Liver (tissue), 3 donors: Measurements from ENCODE around the gene SHISAL1.

Source experiments
- JUND ChIP-seq, 2 donors: IDR thresholded peaks; 2 replicates each; pipeline ENCODE4 v1.6.1; 2016; ENCODE audit warnings: antibody characterized with exemption in 2 of 2
- TAF1 ChIP-seq: conservative IDR thresholded peaks from 2 replicates; pipeline ENCODE4 v1.6.1; 2016; ENCODE audit warnings: antibody characterized with exemption, mild to moderate bottlenecking
- YY1 ChIP-seq: IDR thresholded peaks from 2 replicates; pipeline ENCODE4 v1.6.1; 2016; ENCODE audit warnings: antibody characterized with exemption, mild to moderate bottlenecking
- TF ChIP-seq, protein P1 (sequence below): fragments of 150-350 bp; IDR thresholded peaks from 2 replicates; pipeline ENCODE4 v1.5.1; 2017; ENCODE audit warnings: improper control_type of control experiment, low read depth, low read length; ENCODE audit not compliant: missing input control
- TF ChIP-seq, protein P2 (sequence below): IDR thresholded peaks from 2 replicates; pipeline ENCODE4 v1.6.1; 2016; ENCODE audit warnings: antibody characterized with exemption, mild to moderate bottlenecking
- TF ChIP-seq, protein P3 (sequence below): IDR thresholded peaks from 2 replicates; pipeline ENCODE4 v1.6.1; 2016; ENCODE audit warnings: antibody characterized with exemption
- donor health status: healthy.
- donor health status: healthy.

DNA sequence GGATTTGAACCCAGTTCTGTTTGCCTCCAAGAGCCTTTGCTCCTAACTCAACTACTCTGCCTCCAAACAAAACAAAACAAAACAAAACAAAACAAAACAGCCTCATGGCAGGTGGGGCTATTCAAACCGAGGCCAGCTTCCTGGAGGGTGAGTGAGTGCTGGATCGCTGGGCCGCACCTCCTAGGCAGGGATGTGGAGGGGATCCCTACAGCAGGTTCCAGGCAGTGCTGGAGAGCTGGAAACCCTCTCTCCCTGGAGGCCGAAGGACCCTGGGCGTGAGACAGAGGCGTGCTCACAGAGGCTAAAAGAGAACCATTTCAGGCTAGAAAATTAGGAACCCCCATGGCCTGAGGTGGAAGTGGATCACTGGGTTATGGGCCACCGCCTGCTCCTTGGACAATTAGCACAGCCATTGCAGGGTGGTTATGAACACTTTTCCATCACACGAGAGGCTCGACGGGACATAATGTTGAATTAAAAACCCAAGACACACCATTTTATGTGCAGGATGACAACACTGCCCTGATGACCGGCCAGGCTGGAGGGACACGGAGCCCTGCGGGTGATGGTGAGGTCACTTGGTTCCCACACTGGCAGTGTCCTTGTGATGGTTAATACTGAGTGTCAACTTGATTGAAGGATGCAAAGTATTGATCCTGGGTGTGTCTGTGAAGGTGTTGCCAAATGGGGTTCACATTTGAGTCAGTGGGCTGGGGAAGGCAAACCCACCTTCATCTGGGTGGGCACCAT is 35.2 kb downstream of the SHISAL1 start:
- TF ChIP-seq JUND (IDR thresholded peaks at IDR 0.05) = no peak
- TF ChIP-seq, protein P1, sequence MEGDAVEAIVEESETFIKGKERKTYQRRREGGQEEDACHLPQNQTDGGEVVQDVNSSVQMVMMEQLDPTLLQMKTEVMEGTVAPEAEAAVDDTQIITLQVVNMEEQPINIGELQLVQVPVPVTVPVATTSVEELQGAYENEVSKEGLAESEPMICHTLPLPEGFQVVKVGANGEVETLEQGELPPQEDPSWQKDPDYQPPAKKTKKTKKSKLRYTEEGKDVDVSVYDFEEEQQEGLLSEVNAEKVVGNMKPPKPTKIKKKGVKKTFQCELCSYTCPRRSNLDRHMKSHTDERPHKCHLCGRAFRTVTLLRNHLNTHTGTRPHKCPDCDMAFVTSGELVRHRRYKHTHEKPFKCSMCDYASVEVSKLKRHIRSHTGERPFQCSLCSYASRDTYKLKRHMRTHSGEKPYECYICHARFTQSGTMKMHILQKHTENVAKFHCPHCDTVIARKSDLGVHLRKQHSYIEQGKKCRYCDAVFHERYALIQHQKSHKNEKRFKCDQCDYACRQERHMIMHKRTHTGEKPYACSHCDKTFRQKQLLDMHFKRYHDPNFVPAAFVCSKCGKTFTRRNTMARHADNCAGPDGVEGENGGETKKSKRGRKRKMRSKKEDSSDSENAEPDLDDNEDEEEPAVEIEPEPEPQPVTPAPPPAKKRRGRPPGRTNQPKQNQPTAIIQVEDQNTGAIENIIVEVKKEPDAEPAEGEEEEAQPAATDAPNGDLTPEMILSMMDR = no peak
- TF ChIP-seq, protein P2, sequence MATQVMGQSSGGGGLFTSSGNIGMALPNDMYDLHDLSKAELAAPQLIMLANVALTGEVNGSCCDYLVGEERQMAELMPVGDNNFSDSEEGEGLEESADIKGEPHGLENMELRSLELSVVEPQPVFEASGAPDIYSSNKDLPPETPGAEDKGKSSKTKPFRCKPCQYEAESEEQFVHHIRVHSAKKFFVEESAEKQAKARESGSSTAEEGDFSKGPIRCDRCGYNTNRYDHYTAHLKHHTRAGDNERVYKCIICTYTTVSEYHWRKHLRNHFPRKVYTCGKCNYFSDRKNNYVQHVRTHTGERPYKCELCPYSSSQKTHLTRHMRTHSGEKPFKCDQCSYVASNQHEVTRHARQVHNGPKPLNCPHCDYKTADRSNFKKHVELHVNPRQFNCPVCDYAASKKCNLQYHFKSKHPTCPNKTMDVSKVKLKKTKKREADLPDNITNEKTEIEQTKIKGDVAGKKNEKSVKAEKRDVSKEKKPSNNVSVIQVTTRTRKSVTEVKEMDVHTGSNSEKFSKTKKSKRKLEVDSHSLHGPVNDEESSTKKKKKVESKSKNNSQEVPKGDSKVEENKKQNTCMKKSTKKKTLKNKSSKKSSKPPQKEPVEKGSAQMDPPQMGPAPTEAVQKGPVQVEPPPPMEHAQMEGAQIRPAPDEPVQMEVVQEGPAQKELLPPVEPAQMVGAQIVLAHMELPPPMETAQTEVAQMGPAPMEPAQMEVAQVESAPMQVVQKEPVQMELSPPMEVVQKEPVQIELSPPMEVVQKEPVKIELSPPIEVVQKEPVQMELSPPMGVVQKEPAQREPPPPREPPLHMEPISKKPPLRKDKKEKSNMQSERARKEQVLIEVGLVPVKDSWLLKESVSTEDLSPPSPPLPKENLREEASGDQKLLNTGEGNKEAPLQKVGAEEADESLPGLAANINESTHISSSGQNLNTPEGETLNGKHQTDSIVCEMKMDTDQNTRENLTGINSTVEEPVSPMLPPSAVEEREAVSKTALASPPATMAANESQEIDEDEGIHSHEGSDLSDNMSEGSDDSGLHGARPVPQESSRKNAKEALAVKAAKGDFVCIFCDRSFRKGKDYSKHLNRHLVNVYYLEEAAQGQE = no peak
- no peak for TF ChIP-seq YY1
- TF ChIP-seq TAF1 = no peak
- TF ChIP-seq, protein P3, sequence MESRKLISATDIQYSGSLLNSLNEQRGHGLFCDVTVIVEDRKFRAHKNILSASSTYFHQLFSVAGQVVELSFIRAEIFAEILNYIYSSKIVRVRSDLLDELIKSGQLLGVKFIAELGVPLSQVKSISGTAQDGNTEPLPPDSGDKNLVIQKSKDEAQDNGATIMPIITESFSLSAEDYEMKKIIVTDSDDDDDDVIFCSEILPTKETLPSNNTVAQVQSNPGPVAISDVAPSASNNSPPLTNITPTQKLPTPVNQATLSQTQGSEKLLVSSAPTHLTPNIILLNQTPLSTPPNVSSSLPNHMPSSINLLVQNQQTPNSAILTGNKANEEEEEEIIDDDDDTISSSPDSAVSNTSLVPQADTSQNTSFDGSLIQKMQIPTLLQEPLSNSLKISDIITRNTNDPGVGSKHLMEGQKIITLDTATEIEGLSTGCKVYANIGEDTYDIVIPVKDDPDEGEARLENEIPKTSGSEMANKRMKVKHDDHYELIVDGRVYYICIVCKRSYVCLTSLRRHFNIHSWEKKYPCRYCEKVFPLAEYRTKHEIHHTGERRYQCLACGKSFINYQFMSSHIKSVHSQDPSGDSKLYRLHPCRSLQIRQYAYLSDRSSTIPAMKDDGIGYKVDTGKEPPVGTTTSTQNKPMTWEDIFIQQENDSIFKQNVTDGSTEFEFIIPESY = no peak
